Measurements from ENCODE around the gene UBE2L6. TPM values are rescaled to one million over a fixed set of nuclear protein-coding genes. Genes with fewer than 3 reads are reported as not detected.

UBE2L6 gene
- total RNA-seq, 2 donors from 2014 or later, result 8.1 to 22.5 TPM

- no peaks in the 10 kb centered on the region for H3K9me3 ChIP-seq
- TF ChIP-seq CTCF (IDR thresholded peaks at IDR 0.05), result no peak
- peak; percentile 83 for DNase-seq (ENCODE audit: low spot score)
- peak overlapping the region; percentile 54 to 64 for H3K4me3 ChIP-seq
- peak overlapping the region; percentile 87 to 88 for H3K27ac ChIP-seq
- H3K27me3 ChIP-seq, result no peaks in the 10 kb centered on the region
- peaks cover 0 to 9% of the 10 kb centered on the region in 2 donors for H3K4me1 ChIP-seq
- H3K36me3 ChIP-seq, result no peaks in the 10 kb centered on the region
These were observed 30.7 kb upstream of the UBE2L6 start for GRCh38 chr11:57597916-57598830.

- peak; percentile 87 for DNase-seq (ENCODE audit: low spot score)
- TF ChIP-seq CTCF (IDR thresholded peaks at IDR 0.05), result no peak
- no peaks in the 10 kb centered on the region for H3K9me3 ChIP-seq
- peak within 1 kb of the TSS; percentile 87 to 88 for H3K27ac ChIP-seq
- H3K36me3 ChIP-seq, result no peaks in the 10 kb centered on the region
- H3K4me3 ChIP-seq, result peak within 1 kb of the TSS; percentile 54 to 64
- H3K27me3 ChIP-seq, result no peaks in the 10 kb centered on the region
- peaks cover 0 to 9% of the 10 kb centered on the region in 2 donors for H3K4me1 ChIP-seq
These were observed 30.0 kb upstream of the UBE2L6 start, which contains the start of gene SERPING1 for GRCh38 chr11:57597461-57597915. Gene SERPING1, plus strand, starts transcription at chr11:57597685. Its CDS starts 586 bp downstream, at chr11:57598271.

- TF ChIP-seq CTCF (IDR thresholded peaks at IDR 0.05), result no peak
These were observed 28.9 kb upstream of the UBE2L6 start for GRCh38 chr11:57596266-57596885.

GRCh38 chr11:57588046-57588710 lies 20.7 kb upstream of the UBE2L6 start:
- H3K4me3 ChIP-seq, result no peak overlapping the region
- H3K9me3 ChIP-seq, result no peaks in the 10 kb centered on the region
- no peak for TF ChIP-seq CTCF (IDR thresholded peaks at IDR 0.05)
- H3K27ac ChIP-seq, result no peak overlapping the region
- no peaks in the 10 kb centered on the region for H3K4me1 ChIP-seq
- H3K27me3 ChIP-seq, result no peaks in the 10 kb centered on the region
- no peaks in the 10 kb centered on the region for H3K36me3 ChIP-seq
- DNase-seq (ENCODE audit: low spot score), result no peak

More at GRCh38 chr11:57596266-57596885, 28.9 kb upstream of the UBE2L6 start:
- Histone ChIP-seq H3K27ac (peak overlapping the region in 1 of 2 donors; percentile 88), H3K27me3 (no peaks in the 10 kb centered on the region), H3K9me3 (no peaks in the 10 kb centered on the region), H3K36me3 (no peaks in the 10 kb centered on the region), H3K4me3 (no peak overlapping the region), H3K4me1 (peaks cover 0 to 9% of the 10 kb centered on the region in 2 donors)
- no peak for DNase-seq (ENCODE audit: low spot score)

- no peak for TF ChIP-seq CTCF (IDR thresholded peaks at IDR 0.05)
- Histone ChIP-seq H3K4me1 (no peaks in the 10 kb centered on the region), H3K36me3 (no peaks in the 10 kb centered on the region), H3K9me3 (no peaks in the 10 kb centered on the region), H3K4me3 (no peak overlapping the region), H3K27me3 (no peaks in the 10 kb centered on the region), H3K27ac (no peak overlapping the region)
- no peak for DNase-seq (ENCODE audit: low spot score)
These were observed 19.3 kb upstream of the UBE2L6 start for GRCh38 chr11:57586711-57587245.

Measured in right atrium auricular region (tissue), 2 donors.